Gastroesophageal sphincter (tissue), 4 donors: ENCODE results near the gene CHCHD5. TPM values are rescaled to one million over a fixed set of nuclear protein-coding genes. Genes with fewer than 3 reads are reported as not detected.

ENCODE experiments used
- ATAC-seq: fragments of 150-250 bp; one replicate; pipeline ENCODE4 v1.9.1; 2016; ENCODE audit warnings: mild to moderate bottlenecking, moderate library complexity
- H3K27ac ChIP-seq, 4 donors: fragments of 200-600 bp; sonication (generic) in 3 of 4; 1 replicate in 3 of 4; 2 replicates in 1 of 4; pipeline ENCODE4 v1.5.1; 2016 to 2019
- H3K27me3 ChIP-seq: fragments of 200-600 bp; sonication (generic); one replicate; pipeline ENCODE4 v1.5.1; 2019
- H3K36me3 ChIP-seq, 2 donors: fragments of 200-600 bp; sonication (generic); one replicate each; pipeline ENCODE4 v1.5.1; 2019; ENCODE audit warnings: control low read depth in 1 of 2
- H3K4me1 ChIP-seq, 3 donors: fragments of 200-600 bp; sonication (generic); 1 replicate in 2 of 3; 2 replicates in 1 of 3; pipeline ENCODE4 v1.5.1; 2016 to 2019; ENCODE audit warnings: control low read depth in 2 of 3
- H3K4me3 ChIP-seq, 2 donors: fragments of 200-600 bp; sonication (generic); one replicate each; pipeline ENCODE4 v1.5.1; 2019; ENCODE audit warnings: mild to moderate bottlenecking in 1 of 2, moderate library complexity in 1 of 2
- H3K9me3 ChIP-seq, 3 donors: fragments of 200-600 bp; sonication (generic); one replicate each; pipeline ENCODE4 v1.5.1; 2017 to 2019; ENCODE audit warnings: control low read depth in 2 of 3
- EP300 ChIP-seq: sonication (generic); formaldehyde crosslinking; IDR thresholded peaks from one replicate; pipeline ENCODE4 v1.6.1; 2017; ENCODE audit warnings: antibody characterized with exemption, mild to moderate bottlenecking
- POLR2A ChIP-seq, 2 donors: fragments of 450-650 bp; IDR thresholded peaks; one replicate each; pipeline ENCODE4 v1.6.1; 2017; ENCODE audit warnings: antibody characterized with exemption in 2 of 2, mild to moderate bottlenecking in 2 of 2, moderate library complexity in 1 of 2
- POLR2AphosphoS5 ChIP-seq: sonication (generic); formaldehyde crosslinking; IDR thresholded peaks from one replicate; pipeline ENCODE4 v1.6.1; 2017; ENCODE audit warnings: antibody characterized with exemption
- WGBS, 2 donors: methylation state at CpG; one replicate each; pipeline ENCODE4 v1.1.5; 2018; ENCODE audit warnings: low coverage in 1 of 2; 5-methylcytosine and 5-hydroxymethylcytosine counted together
- total RNA-seq, 4 donors: library from RNA; depleted of rRNA; stranded (reverse); fragments of >200 nt; gene quantifications; one replicate each; pipeline ENCODE4 v1.1.0, GENCODE V29; 2016
- TF ChIP-seq, protein P1 (sequence below), 4 experiments: fragments of 200-600 bp in 2 of 4; fragments of 450-650 bp in 2 of 4; sonication (generic) in 1 of 4; IDR thresholded peaks; one replicate each; pipeline ENCODE4 v1.5.1; 2017 to 2019; ENCODE audit warnings: antibody characterized with exemption in 4 of 4, mild to moderate bottlenecking in 2 of 4, moderate library complexity in 2 of 4

The CHCHD5 gene
- total RNA-seq, 4 donors from 2014 or later: 7.7 to 18.1 (median 16.0) TPM

DNA sequence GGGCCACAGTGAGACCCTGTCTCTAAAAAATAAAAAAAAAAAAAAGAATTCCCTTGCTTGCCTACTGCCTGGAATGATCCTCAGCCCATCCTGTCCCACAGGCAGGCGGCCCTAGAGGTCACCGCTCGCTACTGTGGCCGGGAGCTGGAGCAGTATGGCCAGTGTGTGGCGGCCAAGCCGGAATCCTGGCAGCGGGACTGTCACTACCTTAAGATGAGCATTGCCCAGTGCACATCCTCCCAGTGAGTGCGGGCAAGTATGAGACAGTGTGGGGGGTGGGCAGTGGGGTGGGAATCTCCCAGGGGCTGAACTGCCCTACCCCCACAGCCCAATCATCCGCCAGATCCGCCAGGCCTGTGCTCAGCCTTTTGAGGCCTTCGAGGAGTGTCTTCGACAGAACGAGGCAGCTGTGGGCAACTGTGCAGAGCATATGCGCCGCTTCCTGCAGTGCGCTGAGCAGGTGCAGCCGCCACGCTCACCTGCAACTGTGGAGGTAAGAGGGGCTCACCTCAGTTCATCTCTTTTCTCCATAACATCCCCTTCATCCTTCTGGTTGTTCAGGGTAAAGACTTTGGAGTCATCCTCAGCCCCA, 1.6 kb downstream of the CHCHD5 start:
- Histone ChIP-seq H3K4me3 (no peak overlapping the region), H3K27me3 (no peaks in the 10 kb centered on the region), H3K9me3 (no peaks in the 10 kb centered on the region), H3K36me3 (peaks cover 0 to 50% of the 10 kb centered on the region in 2 donors), H3K27ac (no peak overlapping the region), H3K4me1 (peaks cover 0 to 45% (median 11%) of the 10 kb centered on the region in 3 donors)
- ATAC-seq: no peak
- WGBS, 2 donors: 94 to 99% methylated on average over 8 to 9 of the region's 18 CpGs
- no peak for TF ChIP-seq POLR2A (IDR thresholded peaks at IDR 0.05)
- TF ChIP-seq EP300: no peak

DNA sequence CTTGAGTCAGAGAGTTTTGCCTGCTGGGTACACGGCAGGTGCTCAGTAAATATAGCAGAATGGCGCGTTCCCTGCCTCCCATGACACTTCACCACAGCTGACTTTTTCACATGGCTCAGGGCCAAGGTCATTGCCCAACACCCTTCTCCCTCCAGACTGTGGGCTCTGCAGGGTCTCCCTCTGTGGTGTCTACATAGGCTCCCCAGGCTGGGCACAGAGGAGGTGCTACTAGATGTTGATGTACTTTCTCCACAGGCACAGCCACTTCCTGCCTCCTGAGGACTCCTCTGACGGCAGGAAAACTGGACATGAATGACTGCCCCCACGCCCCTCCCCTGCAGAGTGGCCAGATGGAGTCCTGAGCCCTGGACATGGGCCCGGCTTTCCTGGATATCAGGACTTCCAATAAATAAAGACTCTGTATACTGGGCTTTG, 4.2 kb downstream of the CHCHD5 start:
- TF ChIP-seq POLR2A (IDR thresholded peaks at IDR 0.05) (no peak), EP300 (no peak), POLR2AphosphoS5 (no peak)
- peaks cover 0 to 59% of the 10 kb centered on the region in 2 donors for H3K36me3 ChIP-seq
- peaks cover 0 to 29% (median 11%) of the 10 kb centered on the region in 3 donors for H3K4me1 ChIP-seq
- no peaks in the 10 kb centered on the region for H3K9me3 ChIP-seq
- no peak overlapping the region for H3K4me3 ChIP-seq
- ATAC-seq: no peak
- no peak overlapping the region for H3K27ac ChIP-seq
- 88% methylated on average over 3 of the region's 6 CpGs; no CpG with 5 or more reads in 1 of the 2 donors for WGBS, 2 donors
- no peaks in the 10 kb centered on the region for H3K27me3 ChIP-seq

DNA sequence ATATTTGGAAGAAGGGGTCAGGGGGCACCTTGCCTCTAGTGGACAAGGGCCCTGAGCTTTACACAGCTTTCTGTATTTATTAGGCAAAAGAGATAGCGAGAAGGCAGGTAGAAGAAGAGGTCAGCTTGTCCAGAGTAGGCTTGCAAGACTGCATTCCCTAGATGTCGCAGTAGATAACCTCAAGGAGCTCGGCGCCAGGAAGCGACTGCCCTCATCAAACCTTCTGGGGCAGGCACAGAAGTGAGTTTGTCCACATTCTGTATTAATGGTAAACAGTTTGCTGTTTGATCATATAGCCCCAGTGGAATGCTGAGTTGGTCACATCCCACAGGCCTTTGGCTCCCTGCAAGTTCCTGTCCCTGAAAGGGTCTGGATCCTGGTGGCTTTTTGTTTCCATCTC, 7.0 kb downstream of the CHCHD5 start:
- ATAC-seq: no peak
- TF ChIP-seq, protein P1, sequence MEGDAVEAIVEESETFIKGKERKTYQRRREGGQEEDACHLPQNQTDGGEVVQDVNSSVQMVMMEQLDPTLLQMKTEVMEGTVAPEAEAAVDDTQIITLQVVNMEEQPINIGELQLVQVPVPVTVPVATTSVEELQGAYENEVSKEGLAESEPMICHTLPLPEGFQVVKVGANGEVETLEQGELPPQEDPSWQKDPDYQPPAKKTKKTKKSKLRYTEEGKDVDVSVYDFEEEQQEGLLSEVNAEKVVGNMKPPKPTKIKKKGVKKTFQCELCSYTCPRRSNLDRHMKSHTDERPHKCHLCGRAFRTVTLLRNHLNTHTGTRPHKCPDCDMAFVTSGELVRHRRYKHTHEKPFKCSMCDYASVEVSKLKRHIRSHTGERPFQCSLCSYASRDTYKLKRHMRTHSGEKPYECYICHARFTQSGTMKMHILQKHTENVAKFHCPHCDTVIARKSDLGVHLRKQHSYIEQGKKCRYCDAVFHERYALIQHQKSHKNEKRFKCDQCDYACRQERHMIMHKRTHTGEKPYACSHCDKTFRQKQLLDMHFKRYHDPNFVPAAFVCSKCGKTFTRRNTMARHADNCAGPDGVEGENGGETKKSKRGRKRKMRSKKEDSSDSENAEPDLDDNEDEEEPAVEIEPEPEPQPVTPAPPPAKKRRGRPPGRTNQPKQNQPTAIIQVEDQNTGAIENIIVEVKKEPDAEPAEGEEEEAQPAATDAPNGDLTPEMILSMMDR (IDR thresholded peaks at IDR 0.05): no peak
- no peak for TF ChIP-seq POLR2AphosphoS5
- no peak for TF ChIP-seq EP300
- TF ChIP-seq POLR2A (IDR thresholded peaks at IDR 0.05): no peak
- no peak overlapping the region for H3K27ac ChIP-seq
- WGBS, 2 donors: 84% methylated on average over 5 of the region's 5 CpGs; no CpG with 5 or more reads in 1 of the 2 donors
- no peaks in the 10 kb centered on the region for H3K27me3 ChIP-seq
- H3K36me3 ChIP-seq: peaks cover 0 to 53% of the 10 kb centered on the region in 2 donors
- no peak overlapping the region for H3K4me3 ChIP-seq
- peaks cover 0 to 9% (median 0%) of the 10 kb centered on the region in 3 donors for H3K4me1 ChIP-seq
- H3K9me3 ChIP-seq: no peaks in the 10 kb centered on the region

DNA sequence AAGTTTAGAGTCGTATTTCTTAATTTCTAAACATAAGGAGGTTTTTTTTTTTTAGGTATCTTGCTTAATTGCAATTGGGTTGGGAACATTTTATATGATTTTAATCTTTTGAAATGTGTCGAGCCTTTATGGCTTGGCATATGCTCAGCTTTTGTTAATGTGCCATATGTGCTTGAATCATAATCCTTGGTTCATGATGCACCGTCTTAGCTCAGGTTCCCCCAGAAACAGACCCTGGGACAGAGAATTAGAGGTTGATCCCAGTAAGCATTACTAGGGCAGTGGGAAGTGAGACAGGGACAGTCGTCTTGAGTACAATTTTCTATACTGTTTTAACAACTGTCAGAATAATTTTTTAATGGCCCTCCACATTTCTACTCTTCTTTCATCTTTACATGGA, 9.3 kb downstream of the CHCHD5 start:
- no peak overlapping the region for H3K27ac ChIP-seq
- 86 to 97% methylated on average over 3 to 4 of the region's 4 CpGs for WGBS, 2 donors
- no peaks in the 10 kb centered on the region for H3K27me3 ChIP-seq
- H3K4me3 ChIP-seq: no peak overlapping the region
- peaks cover 0 to 29% of the 10 kb centered on the region in 2 donors for H3K36me3 ChIP-seq
- H3K9me3 ChIP-seq: no peaks in the 10 kb centered on the region
- TF ChIP-seq POLR2AphosphoS5: no peak
- TF ChIP-seq, protein P1 (IDR thresholded peaks at IDR 0.05): no peak
- TF ChIP-seq EP300: no peak
- no peak for TF ChIP-seq POLR2A (IDR thresholded peaks at IDR 0.05)
- no peak for ATAC-seq
- H3K4me1 ChIP-seq: peaks cover 0 to 1% (median 0%) of the 10 kb centered on the region in 3 donors

DNA sequence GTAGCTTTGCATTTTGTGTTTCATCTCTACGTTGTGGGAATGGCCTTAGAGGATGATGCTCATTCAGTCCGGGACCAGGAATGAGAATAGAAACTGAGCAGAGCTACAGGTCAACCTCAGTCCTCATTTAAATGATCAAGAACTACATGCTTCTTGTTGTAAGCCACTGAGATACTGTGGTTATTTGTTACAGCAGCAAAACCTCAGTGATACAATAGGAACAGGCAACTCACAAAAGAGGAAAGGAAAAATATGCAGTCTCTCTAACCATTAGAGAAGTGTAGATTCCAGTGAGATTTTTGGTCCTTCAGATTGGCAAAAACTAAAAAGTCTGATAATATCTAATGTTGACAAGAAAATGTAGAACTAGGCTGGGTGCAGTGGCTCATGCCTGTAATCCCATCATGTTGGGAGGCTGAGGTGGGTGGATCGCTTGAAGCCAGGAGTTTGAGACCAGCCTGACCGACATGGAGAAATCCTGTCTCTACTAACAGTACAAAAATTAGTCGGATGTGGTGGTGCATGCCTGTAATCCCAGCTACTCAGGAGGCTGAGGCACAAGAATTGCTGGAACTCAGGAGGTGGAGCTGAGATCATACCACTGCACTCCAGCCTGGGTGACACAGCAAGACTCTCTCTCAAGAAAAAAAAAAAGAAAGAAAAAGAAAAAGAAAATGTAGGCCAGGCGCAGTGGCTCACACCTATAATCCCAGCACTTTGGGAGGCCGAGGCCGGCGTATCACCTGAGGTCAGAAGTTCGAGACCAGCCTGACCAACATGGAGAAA, 13.3 kb downstream of the CHCHD5 start:
- ATAC-seq: no peak
- no peaks in the 10 kb centered on the region for H3K27me3 ChIP-seq
- H3K4me1 ChIP-seq: peaks cover 0 to 13% (median 0%) of the 10 kb centered on the region in 3 donors
- TF ChIP-seq, protein P1 (IDR thresholded peaks at IDR 0.05): no peak
- no peak for TF ChIP-seq POLR2A (IDR thresholded peaks at IDR 0.05)
- TF ChIP-seq POLR2AphosphoS5: no peak
- no peak for TF ChIP-seq EP300
- no peak overlapping the region for H3K27ac ChIP-seq
- H3K9me3 ChIP-seq: no peaks in the 10 kb centered on the region
- 86 to 92% methylated on average over 6 to 8 of the region's 10 CpGs for WGBS, 2 donors
- no peak overlapping the region for H3K4me3 ChIP-seq
- H3K36me3 ChIP-seq: peaks cover 0 to 5% of the 10 kb centered on the region in 2 donors
